IPS-11a (cell line): ENCODE data around the gene LRRC4B.
A peak's percentile ranks its signal among the peaks of the same experiment; 100 is the strongest.

ENCODE experiments used
- H3K4me3 ChIP-seq: one replicate; pipeline ENCODE4 v1.5.1; 2013; ENCODE audit warnings: low read depth, low read length, control low read depth

The LRRC4B gene

DNA sequence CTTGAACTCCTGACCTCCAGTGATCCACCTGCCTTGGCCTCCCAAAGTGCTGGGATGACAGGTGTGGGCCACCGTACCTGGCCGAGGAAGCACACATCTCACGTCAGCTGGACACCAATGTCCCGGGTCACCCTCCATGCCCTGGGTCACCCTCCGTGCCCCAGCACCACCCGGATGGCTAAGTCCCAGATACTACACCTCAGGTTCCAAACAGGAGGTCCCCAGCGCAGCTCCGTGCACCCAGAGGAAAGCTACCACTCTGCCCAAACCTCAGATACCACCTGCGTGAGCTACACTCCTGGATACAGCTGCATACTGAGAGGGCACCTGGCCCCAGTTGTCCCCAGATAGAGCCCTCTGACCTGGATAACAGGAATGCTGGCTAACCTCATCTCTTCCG is 14.0 kb downstream of the LRRC4B start:
- H3K4me3 ChIP-seq, result no peak overlapping the region

DNA sequence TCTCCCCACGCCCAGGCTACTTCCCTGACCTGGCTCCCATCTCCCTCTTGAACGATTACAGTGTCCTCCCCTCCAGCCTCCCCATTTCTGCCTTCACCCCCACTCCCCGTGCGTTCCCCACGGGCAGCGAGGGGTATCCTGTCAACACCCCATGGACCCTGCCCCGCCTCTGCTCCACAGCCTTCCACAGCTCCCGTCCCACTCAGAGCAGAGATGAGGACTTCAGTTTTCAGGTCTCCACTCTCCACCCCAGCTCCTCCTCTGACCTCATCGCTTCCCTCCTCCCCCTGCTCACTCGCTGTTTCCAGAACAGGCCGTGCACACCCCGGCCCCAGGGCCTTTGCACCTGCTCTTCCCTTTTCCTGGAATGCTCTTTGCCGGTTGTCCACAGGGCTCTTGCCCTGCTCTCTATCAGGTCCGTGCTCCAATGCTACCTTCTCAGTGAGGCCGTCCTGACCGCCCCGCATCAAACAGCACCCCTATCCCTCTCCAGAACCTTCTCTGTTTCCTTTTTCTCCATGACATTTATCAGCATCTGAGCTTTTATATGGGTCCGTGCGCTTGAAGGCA is 15.0 kb downstream of the LRRC4B start:
- no peak overlapping the region for H3K4me3 ChIP-seq

DNA sequence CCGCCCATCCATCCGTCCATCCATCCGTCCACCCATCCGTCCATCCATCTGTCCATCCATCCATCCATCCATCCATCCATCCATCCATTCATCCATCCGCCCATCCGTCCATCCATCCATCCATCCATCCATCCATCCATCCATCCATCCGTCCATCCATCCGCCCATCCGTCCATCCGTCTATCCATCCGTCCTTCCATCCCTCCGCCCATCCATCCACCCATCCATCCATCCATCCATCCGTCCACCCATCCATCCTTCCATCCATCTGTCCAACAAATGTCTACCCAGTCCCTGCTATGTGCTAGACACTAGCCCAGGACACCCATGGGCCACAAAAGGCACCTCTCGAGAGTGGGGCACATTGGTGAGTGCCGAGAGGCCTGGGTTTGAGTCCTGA is 15.7 kb downstream of the LRRC4B start:
- H3K4me3 ChIP-seq, result no peak overlapping the region

DNA sequence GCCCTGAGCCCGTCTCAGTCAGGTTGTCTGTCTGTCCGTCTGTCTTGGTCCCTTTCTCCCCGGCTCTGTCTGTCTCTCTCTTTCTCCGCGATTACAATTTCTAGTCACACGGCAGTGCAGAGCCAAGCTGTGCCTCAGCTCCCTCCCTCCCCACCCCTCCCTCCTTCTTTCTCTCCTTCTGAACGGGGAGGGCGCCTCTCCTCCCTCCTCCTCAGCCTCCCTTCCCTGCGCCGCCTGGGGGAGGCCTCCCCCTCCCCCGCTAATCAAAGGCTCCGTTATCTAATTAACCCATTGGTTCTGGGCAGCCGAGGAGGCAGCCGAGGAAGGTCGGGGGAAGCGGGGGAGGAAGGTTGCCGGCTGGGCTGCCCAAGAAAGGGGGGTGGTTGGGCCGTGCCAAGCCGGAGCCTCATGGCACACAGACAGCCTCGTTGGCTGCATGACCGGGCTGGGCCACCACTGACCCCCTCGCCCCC is 16.5 kb downstream of the LRRC4B start:
- peak overlapping the region; percentile 28 for H3K4me3 ChIP-seq

DNA sequence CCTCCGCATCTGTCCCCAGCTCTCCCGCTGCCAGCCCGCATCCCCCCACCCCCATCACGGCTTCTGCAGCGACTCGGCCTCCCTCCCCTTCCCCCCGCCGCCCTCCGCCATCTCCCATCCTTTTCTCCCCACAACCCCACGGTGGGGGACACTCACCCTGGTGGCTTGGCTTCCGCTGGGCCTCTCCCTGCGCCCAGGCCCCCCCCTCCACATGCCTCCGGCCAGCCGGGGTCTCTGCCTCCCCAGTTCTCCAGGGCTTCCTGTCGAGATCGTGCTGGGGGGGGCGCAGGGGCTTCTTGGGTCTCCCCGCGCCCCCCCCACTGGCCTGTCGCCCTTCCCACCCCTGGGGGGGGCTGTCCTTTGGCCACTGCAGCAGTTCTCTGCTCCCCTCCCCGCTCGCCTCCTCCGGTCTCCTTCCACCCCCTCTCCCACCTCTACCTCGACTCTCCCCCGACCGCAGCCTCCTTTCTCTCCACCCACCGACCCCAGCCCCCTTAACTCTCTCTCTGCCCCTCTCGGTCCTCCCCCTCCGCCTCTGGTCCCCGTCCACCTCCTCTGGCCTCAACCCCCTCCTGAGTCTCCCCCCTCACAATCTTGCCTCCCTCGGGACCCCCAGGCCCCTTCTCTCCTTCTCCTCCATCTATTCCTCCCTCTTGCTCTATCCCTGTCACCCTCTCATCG is 17.1 kb downstream of the LRRC4B start:
- peak overlapping the region; percentile 28 for H3K4me3 ChIP-seq

DNA sequence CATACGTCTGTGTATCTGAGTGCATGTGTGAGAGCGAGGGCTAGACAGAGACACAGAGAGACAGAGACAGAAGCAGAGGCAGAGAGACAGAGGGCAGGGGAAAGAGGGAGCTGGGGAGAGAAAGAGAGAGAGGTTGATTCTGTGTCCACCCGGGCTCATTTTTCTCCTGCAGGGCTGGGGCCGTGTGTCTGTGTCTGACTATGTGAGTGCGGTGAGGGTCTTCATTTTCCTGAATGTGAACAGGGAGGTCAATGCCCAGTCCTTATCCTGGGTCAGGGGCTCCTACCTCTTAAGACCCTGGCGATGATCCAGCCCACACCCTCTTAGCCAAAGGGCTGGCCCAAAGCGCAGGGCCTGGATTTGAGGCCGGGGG is 17.7 kb downstream of the LRRC4B start:
- no peak overlapping the region for H3K4me3 ChIP-seq

DNA sequence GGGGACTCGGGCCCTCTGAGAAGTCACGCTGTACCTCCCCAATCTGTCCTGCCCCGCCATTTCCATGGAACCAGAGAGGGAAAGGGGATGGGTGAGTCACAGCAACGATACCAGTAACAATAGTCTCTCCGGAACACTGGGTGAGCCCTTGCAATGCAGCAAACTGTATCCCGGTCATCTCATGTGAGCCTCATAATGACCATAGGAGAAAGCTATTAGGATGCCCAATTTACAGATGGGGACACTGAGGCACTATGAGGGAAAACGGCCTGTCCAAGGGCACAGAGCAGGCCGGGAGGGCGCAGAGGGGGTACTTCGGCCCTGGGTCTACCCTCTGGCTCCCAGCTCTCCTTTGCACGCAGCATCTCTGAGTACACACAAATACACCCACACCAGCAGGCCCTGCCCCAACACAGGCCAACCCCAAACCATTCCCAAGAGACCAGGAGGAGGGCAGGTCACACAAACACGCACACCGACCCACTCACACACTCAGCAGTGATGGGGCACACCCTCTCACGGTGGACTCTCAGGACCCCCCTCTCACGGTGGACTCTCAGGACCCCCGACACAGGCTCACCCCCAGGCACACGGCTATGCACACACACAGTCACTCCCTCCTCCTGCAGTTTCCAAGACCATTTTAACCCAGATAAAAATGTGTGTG is 18.2 kb downstream of the LRRC4B start:
- no peak overlapping the region for H3K4me3 ChIP-seq

DNA sequence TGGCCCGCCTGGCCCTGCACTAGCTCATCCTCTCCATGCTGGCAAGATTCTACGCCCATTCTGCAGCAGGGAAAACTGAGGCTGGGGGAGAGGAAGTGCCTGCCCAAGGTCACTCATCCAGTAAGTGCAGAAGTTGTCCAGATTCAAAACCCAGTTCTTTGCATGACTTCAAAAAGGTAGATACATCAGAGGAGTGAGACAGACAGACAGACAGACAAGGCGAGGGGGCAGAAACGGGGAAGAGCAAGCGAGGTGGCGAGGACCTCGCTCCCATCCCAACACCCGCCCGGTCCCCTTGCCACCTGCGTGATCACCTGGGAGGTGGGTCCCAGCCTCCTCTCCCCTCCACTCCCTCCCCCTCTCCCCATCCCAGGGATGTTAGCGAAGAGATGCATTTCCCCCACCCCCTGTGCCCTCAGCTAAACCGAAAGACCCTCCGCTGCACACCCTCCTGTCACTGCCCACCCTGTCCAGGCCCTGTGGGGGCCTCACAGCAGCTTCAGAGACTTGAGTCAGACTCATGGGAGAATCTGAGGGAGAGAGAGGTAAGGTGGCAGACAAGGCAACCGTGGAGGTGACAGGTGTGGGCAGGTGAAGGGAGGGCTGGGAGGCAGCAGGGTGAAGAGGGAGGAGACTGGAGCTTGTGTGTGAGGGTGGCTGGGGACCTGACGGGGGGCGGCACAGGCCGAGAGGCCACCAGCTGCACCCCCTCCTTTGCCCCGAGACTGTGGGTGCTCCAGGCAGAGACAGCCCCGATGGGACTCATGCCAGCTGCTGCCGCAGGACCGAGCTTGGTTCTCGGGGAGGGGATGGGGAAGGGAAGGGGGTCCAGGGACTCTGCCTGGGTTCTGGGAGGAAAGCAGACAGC is 18.9 kb downstream of the LRRC4B start:
- no peak overlapping the region for H3K4me3 ChIP-seq

DNA sequence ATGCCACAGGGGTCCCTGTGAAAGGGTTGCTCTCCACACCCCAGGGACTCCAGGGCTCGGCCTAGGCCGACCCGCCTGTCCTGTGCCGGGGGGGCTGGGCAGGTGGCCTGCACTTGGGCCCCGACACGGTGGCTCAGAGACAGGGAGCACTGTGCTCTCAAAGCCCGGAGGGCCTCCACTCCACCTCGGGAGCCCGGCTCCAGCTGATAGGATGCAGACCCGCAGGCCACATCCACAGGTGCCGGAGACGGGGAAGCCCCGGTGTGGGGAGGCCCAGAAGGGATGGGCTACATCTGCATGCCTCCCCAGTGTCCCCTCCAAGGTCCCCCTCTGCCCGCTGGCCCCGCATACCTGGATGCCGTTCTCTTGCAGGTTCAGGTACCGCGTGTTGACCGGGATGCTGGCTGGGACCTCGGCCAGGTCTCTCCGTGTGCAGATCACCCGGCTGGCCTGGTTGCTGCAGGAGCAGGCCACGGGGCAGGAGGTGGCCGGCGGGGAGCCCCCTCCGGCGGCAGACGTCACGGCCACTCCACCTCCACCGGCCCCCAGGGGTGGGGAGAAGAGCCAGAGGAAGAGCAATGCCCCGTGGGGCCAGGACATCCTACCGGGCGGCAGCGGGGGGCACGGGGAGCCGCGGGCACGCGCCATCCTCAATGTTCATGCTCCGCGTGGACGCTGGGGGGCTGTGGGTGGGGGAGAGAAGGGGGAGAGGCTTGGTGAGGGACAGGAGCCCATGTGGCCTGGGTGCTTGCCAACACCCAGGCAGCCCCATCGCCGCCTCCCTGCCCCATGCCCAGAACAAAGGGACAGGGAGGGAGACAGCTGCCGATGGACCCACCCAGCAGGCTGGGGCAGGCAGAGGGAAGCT is 19.8 kb downstream of the LRRC4B start:
- H3K4me3 ChIP-seq, result no peak overlapping the region

DNA sequence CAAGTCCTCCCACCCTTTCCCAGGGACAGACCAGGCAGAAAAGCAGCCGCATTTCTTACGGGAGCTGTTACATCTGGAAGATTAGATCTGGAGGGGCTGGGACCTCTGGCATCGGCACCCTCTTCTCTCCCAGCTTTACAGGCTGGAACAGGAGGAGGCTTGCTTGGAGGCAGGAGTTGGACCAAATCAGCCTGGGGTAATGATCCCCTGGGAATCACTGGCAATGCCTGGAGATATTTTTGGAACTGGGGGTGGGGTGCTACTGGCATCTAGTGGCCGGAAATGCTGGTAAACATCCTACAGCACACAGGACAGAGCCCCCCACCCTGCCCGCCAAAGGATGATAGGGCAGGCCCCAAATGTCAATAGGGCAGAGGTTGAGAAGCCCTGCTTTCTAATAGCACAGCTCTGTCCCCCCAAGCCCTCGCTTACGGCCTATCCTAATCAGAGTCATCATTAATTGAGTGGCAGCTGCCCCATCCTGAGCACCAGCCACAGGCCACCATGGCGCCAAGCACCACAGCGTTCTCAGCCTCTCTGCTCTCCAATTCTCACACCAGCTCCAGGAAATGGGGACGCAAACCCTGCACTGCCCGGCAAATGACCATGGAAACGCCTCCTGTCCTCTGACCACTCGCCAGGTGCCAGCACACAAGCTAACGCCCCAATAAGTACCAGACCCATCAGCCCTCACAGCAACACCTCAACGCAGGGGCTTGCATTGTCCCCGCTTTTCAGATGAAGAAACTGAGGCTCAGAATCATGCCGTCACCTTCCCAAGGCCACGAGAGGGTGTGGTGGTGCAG is 20.6 kb downstream of the LRRC4B start:
- H3K4me3 ChIP-seq, result no peak overlapping the region

DNA sequence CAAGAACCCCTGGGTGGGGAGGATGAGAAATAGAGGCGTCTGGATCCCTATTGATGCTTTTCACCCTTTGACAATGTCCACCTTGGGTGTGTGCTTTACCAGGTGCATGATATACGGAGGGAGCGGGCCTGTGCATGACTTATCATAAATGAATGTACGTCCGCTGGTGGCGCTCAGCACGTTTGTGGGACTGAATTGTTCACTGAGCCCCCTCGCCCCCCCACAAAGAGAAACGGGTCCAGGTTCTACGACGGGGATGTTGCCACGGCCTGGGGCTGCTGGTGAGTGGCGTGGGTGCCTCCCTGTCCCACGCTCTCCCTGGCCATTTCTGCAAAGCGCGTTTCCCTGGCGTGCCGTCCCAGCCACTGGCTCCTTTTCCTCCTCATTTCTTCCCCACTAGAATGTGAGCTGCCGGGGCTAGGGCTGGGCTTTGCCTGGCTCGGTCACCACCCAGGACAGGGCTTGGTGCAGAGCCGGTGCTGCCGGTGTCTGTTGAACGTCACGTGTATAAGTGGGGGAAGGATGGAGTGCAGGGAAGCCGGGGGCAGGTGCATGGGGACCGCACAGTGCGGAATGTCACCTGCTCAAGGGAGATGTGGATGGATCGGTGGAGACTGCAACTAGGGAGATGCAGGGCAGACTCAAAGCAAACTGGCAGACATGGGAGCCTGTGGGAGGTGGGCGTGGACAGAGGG is 21.6 kb downstream of the LRRC4B start:
- H3K4me3 ChIP-seq, result no peak overlapping the region

DNA sequence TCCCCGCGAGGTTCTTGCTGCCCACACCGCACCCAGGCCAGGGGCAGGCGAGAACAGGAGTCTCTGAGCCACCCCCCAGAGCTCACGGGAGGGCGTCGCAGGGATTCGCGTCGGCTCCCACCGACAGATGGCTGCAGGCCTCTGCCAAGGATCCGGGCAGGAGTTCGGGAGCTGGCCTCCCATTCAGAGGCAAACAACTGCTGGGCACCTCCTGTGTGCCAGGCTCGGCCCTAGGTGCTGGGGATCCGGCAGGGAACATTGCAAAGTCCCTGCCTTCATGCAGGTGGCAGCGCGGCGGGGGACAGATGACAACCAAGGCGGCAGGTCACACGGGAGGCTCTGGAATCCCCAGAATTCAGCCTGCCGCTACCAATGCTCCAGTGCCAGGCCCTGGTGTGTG is 25.3 kb downstream of the LRRC4B start:
- H3K4me3 ChIP-seq, result no peak overlapping the region

DNA sequence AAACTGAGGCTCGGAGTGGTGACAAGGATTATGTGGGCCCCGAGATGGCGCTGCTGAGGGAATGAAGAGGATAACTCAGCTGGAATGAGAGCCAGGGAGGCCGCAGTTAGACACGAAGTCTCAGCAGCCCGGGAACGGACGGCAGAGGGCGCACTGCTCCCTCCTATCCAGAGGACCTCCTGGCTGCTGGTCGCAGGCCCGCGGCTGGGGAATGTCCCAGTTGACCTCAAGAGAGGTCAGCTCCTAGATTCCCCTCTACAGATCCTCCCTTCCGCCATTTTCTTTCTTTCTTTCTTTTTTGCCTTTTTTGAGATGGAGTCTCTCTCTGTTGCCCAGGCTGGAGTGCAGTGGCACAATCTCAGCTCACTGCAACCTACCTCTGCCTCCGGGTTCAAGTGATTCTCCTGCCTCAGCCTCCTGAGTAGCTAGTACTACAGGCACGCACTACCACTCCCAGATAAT is 30.4 kb downstream of the LRRC4B start:
- H3K4me3 ChIP-seq, result no peak overlapping the region

DNA sequence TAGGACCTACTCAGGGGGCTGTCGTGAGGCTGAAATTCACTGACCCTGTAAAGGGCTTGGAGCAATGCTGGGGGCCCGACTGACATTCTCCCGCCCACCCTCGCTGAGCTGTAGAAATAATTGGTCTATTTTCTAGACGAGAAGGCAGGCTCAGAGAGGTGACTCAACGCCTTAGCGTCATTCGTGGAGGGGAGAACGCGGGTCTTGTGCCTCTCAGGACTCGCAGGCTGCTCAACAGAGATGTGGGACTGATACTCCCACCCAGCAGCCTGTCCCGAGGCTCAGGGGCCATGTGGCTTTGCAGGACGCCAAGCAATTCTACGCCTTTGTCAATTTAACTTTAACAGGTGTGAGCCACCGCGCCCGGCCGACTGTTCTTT is 30.9 kb downstream of the LRRC4B start:
- H3K4me3 ChIP-seq, result no peak overlapping the region

DNA sequence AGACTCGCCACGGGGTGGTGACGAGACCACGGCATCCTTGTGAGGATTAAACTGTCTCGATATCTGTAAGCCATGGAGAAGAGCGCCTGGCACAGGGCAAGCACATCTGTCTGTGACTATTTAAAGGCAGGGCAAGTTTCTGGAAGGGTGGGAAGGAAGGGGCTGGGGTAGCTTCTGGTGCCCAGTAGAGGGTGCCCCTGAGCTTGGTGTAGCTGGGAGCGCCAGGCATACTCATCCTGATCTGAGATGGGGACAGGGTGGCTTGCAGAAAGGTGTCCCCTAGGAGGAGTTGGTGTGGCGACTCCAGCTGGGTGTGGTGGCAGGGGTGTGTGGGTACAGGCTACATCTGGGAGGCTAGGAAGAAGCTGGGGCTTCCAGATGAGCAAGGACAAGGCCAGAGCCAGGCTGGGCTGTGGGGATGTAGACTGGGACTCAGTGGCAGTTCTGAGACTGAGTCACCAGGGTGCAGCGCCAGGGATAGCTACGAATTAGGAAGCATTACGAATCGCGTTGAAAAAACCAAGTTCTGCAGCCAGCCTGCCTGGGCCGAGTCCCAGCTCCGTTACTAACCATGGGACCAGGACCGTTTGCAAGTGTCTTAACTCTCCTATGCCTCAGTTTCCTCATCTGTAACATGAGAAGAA is 31.5 kb downstream of the LRRC4B start:
- no peak overlapping the region for H3K4me3 ChIP-seq

DNA sequence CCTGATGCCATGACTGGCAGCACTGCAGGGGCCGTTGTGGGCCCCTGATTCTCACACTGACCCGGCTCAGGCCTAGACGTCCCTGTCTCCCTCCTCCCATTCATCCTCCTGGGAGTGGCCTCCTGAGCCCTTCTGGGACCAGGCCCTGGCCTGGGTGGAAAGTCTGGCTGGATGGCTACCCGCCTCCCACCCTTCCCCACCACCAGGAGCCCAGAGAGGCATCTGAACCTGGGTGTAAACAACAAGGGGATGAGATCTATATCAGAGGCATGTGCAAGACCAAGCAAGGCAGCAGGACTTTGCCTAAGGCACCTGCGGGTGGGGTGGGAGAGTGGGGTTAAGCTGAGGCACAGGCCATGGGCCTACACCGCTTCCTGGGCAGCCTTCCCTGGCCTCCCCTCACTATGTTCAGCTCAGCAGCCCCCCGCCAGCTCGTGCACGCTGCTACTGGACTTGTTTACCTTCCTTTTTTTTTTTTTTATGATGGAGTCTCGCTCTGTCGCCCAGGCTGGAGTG is 32.5 kb downstream of the LRRC4B start:
- no peak overlapping the region for H3K4me3 ChIP-seq

DNA sequence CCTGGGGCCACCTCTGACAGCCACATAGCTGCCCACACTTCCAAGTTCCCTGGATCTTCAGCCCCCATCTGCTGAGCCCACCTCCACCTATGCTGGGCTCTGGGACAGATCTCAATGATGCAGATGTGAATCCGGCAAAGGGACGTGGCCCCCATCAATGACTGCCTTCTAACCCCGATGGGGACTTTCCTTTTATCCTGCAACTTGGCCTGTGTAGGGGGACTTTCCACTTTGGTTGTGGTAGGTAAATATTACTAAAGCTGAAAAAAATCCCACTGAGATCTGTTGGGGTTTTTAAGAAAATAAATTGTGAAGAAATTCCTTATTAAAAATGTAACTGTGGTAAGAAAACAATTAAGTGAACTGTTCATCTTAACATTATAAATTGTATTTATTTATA is 33.8 kb downstream of the LRRC4B start:
- H3K4me3 ChIP-seq, result no peak overlapping the region

DNA sequence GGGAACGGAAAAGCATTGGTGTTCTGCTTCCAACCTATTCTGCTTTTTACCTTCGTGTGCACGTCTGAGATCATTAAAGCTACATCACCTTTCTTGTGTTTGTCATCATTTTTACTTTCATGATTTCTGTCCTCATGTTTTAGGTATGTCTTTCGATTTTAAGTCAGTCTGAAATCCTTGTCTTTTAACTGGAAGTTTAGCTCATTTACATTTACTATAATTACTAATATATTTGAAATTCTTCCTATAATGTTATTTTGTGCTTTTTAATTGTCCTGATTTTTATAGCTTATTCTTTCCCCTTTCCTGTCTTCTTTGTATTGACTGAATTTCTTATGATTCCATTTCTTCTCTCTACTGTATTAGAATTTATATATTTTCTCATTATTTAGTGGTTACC is 35.3 kb downstream of the LRRC4B start:
- H3K4me3 ChIP-seq, result no peak overlapping the region
